HTERT RPE-1 (cell line): ENCODE data around the gene BRCA1.

Experiments
- in situ Hi-C: fragments of 300-500 bp; cut with MboI; formaldehyde crosslinking; loops from 4 replicates; pipeline ENCODE4 v1.14.3; 2020; ENCODE audit warnings: low sequenced_read_pairs

Gene BRCA1

GRCh38 chr17:43025766-43026537 is 99.2 kb downstream of the BRCA1 start:
- in situ Hi-C loops, result no loop called here

GRCh38 chr17:43025290-43025657 is 99.9 kb downstream of the BRCA1 start:
- in situ Hi-C loops, result no loop called here

GRCh38 chr17:43024407-43025289 is 100.5 kb downstream of the BRCA1 start, which contains the start of gene RND2:
TSS of gene RND2 (plus strand) at chr17:43025231. CDS start at chr17:43025348, 117 bp downstream.
- in situ Hi-C loops, result no loop called here

DNA sequence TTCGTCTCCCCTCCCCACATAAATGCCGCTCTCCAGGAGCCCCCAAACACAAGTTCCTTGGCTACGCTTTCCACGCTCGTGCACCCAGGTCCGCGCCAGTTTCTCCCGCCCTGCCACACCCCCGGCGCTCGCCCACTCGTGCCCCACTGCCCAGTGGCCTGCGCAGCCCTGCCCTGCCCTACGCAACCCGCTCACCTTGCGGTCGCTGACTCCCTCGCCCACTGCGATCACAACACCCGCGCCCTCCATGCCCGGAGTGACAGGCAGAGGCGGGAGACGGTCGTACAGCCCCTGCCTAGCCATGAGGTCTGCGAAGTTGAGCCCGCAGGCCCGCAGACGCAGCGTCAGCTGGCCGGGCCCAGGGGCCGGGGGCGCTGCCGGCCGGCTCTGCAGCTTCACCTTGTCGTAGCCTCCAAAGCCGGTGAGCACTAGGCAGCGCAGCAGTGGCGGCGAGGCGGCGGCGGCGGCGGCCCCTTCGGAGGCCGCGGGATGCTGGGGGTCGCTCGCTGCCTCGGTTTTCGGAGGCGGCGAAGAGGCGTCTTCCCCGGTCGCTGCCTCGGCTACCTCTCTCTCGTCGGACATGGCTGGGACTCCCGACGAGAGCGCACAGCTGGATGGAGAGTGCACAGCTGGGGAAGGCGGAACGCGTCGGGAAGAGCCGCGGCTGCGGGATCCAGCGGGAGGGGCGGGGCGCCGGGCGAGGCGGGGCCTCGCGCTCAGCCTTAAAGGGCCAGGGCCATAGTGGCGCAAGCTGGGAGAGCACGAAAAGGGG is 103.2 kb downstream of the BRCA1 start, which contains the start of gene VAT1:
TSS of gene VAT1 (minus strand) at position 645 of the 772 bp plus-strand sequence. CDS start at position 582, 63 bp downstream.
- in situ Hi-C loops, result no loop called here

- in situ Hi-C loops, result no loop called here
Measured at GRCh38 chr17:43020789-43021740, 104.1 kb downstream of the BRCA1 start.

DNA sequence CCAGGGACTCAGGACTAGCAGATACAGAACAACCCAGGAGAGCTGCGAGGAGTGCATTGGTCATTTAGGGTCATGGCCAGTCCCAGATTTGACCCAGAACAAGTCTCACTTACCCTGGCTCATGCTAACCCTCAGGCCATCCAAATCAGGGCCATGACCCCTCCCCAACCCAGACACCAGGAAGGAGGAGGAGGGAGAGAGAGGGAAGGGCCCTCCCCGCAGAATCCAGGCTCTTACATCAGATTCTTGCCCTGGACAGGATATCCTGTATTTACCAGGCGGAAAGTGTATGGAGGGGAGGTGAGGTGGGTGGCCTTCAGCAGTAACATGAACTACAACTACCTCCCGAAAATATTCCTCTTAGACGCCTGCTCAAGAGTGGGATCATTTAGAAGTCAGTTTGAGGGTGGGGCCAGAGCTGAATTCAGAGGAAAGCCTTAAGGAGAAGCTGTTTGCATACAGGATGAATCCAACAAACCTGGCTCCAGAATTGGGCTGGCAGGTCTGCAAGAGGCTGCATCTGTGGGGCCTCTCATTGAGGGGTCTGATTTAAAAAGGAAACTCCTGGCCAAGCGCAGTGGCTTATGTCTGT is 105.0 kb downstream of the BRCA1 start:
- in situ Hi-C loops, result no loop called here

- in situ Hi-C loops, result no loop called here
Measured at GRCh38 chr17:43019418-43019817, 105.7 kb downstream of the BRCA1 start.

GRCh38 chr17:43018932-43019331 is 106.2 kb downstream of the BRCA1 start:
- in situ Hi-C loops, result no loop called here

- in situ Hi-C loops, result no loop called here
Measured at GRCh38 chr17:43018008-43018853, 106.9 kb downstream of the BRCA1 start.

DNA sequence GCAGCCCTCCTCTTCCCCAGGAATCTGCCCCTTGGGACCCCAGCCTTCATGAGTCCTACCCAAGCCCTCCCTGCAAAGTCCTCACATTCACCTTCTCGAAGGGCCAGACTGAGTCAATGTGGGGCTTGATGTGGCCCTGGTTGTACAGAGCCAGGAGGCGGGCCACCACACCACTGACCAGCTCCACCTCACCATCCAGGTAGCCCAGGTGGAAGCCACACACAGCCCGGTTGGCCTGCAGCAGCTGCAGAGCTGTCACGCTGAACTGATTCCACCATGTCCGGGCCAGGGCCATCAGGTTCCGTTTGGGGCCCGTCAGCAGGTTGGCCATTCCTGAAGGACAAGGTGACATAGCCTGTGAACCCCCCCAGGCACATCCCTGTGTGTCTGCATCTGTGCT is 108.9 kb downstream of the BRCA1 start:
- in situ Hi-C loops, result no loop called here

- in situ Hi-C loops, result no loop called here
Measured at GRCh38 chr17:43015579-43015978, 109.6 kb downstream of the BRCA1 start.

- in situ Hi-C loops, result no loop called here
Measured at GRCh38 chr17:43014649-43015542, 110.3 kb downstream of the BRCA1 start.

GRCh38 chr17:43014020-43014648 is 111.0 kb downstream of the BRCA1 start:
- in situ Hi-C loops, result no loop called here

GRCh38 chr17:43013296-43013695 is 111.9 kb downstream of the BRCA1 start:
- in situ Hi-C loops, result no loop called here

GRCh38 chr17:43011728-43012472 is 113.3 kb downstream of the BRCA1 start:
- in situ Hi-C loops, result no loop called here

GRCh38 chr17:43010667-43011308 is 114.4 kb downstream of the BRCA1 start:
- in situ Hi-C loops, result no loop called here
